Trophoblast cell (in vitro differentiated cells and primary cell): ENCODE data around the gene REX1BD.

Experiments used
- DNase-seq, 2 donors: peaks; one replicate each; pipeline ENCODE4 v3.0.0-alpha.2; 2016
- H2AFZ ChIP-seq: 2 replicates; pipeline ENCODE4 v1.6.1; 2013; ENCODE audit warnings: low read length, moderate library complexity, mild to moderate bottlenecking; ENCODE audit not compliant: insufficient read depth, poor library complexity
- H2AK5ac ChIP-seq: 2 replicates; pipeline ENCODE4 v1.6.1; 2013; ENCODE audit warnings: mild to moderate bottlenecking, low read length
- H2BK120ac ChIP-seq: 2 replicates; pipeline ENCODE4 v1.6.1; 2013; ENCODE audit warnings: low read length, mild to moderate bottlenecking, moderate library complexity; ENCODE audit not compliant: insufficient read depth, poor library complexity
- H2BK12ac ChIP-seq: 2 replicates; pipeline ENCODE4 v1.6.1; 2013; ENCODE audit warnings: mild to moderate bottlenecking, low read length, moderate library complexity
- H2BK5ac ChIP-seq: 2 replicates; pipeline ENCODE4 v1.6.1; 2013; ENCODE audit warnings: low read length, low read depth, moderate library complexity, mild to moderate bottlenecking; ENCODE audit not compliant: poor library complexity
- H3K14ac ChIP-seq: 2 replicates; pipeline ENCODE4 v1.6.1; 2013; ENCODE audit warnings: mild to moderate bottlenecking, low read length
- H3K18ac ChIP-seq: 2 replicates; pipeline ENCODE4 v1.6.1; 2013; ENCODE audit warnings: mild to moderate bottlenecking, low read length
- H3K23ac ChIP-seq: 2 replicates; pipeline ENCODE4 v1.6.1; 2013; ENCODE audit warnings: low read length
- H3K27ac ChIP-seq: 2 replicates; pipeline ENCODE4 v1.5.1; 2013; ENCODE audit warnings: low read depth, mild to moderate bottlenecking, inconsistent platforms, low read length, moderate library complexity
- H3K27me3 ChIP-seq: 2 replicates; pipeline ENCODE4 v1.6.1; 2013; ENCODE audit warnings: inconsistent platforms, mild to moderate bottlenecking, low read length, moderate library complexity; ENCODE audit not compliant: insufficient read depth
- H3K36me3 ChIP-seq, 2 experiments: 1 replicate in 1 of 2; 2 replicates in 1 of 2; pipeline ENCODE4 v1.6.1; 2013; ENCODE audit warnings: low read length in 2 of 2, mild to moderate bottlenecking in 2 of 2, moderate library complexity in 1 of 2; ENCODE audit not compliant: insufficient read depth in 2 of 2, control insufficient read depth in 1 of 2
- H3K4ac ChIP-seq: 2 replicates; pipeline ENCODE4 v1.6.1; 2013; ENCODE audit warnings: low read depth, mild to moderate bottlenecking, low read length, moderate library complexity
- H3K4me1 ChIP-seq, 2 experiments: 1 replicate in 1 of 2; 2 replicates in 1 of 2; pipeline ENCODE4 v1.6.1; 2013; ENCODE audit warnings: low read length in 2 of 2, mild to moderate bottlenecking in 2 of 2, moderate library complexity in 1 of 2; ENCODE audit not compliant: insufficient read depth in 2 of 2, control insufficient read depth in 1 of 2
- H3K4me2 ChIP-seq: 2 replicates; pipeline ENCODE4 v1.6.1; 2013; ENCODE audit warnings: inconsistent platforms, mild to moderate bottlenecking, low read length, moderate library complexity
- H3K4me3 ChIP-seq: 2 replicates; pipeline ENCODE4 v1.5.1; 2013; ENCODE audit warnings: mild to moderate bottlenecking, low read depth, low read length, inconsistent platforms
- H3K79me1 ChIP-seq: one replicate; pipeline ENCODE4 v1.6.1; 2013; ENCODE audit warnings: low read length
- H3K79me2 ChIP-seq: 2 replicates; pipeline ENCODE4 v1.6.1; 2013; ENCODE audit warnings: low read length, mild to moderate bottlenecking; ENCODE audit not compliant: control insufficient read depth, insufficient read depth, poor library complexity
- H3K9ac ChIP-seq: 2 replicates; pipeline ENCODE4 v1.6.1; 2013; ENCODE audit warnings: mild to moderate bottlenecking, low read length
- H3K9me3 ChIP-seq: 2 replicates; pipeline ENCODE4 v1.6.1; 2013; ENCODE audit warnings: low read depth, mild to moderate bottlenecking, control low read depth, inconsistent platforms, low read length; ENCODE audit not compliant: insufficient read depth
- H4K12ac ChIP-seq: 2 replicates; pipeline ENCODE4 v1.6.1; 2013; ENCODE audit warnings: low read depth, mild to moderate bottlenecking, low read length, moderate library complexity
- H4K8ac ChIP-seq: 2 replicates; pipeline ENCODE4 v1.6.1; 2013; ENCODE audit warnings: low read depth, mild to moderate bottlenecking, low read length, moderate library complexity
- H4K91ac ChIP-seq: one replicate; pipeline ENCODE4 v1.6.1; 2013; ENCODE audit warnings: low read depth, mild to moderate bottlenecking, low read length, moderate library complexity
- WGBS: extraction: QIAGEN DNeasy Blood & Tissue Kit; methylation state at CpG from one replicate; pipeline ENCODE4 v1.1.7; 2013; ENCODE audit warnings: missing lambda C conversion rate; ENCODE audit not compliant: insufficient read length, insufficient coverage; ENCODE audit errors: extremely low coverage; 5-methylcytosine and 5-hydroxymethylcytosine counted together

REX1BD gene

DNA sequence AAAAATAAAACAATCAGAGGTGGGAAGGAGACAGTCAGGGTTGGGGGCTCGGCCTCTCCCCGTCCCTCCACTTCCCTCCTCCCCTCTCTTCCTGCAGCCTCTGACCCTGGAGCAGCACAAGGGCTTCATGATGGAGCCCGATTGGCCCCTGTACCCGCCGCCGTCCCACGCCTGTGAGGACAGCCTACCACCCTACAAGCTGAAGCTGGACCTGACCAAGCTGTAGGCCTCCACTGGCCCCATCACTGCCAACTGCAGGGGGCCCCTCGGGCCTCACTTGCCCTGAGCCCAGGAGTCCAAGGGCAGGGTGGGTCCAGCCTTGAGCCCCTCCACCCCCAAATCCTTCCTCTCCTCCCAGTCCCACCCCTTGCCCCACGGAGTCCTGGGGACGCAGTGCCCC lies 31.7 kb downstream of the REX1BD start:
- Histone ChIP-seq H3K18ac (no peak overlapping the region), H3K23ac (no peak overlapping the region), H3K79me2 (no peaks in the 10 kb centered on the region), H3K9ac (no peak overlapping the region), H2BK12ac (no peak overlapping the region), H2AFZ (no peak overlapping the region), H4K91ac (no peak overlapping the region), H4K12ac (no peak overlapping the region), H2AK5ac (no peak overlapping the region), H3K79me1 (no peaks in the 10 kb centered on the region), H3K4ac (no peak overlapping the region), H2BK5ac (no peak overlapping the region), H3K36me3 (no peaks in the 10 kb centered on the region), H3K14ac (no peak overlapping the region), H3K4me1 (no peaks in the 10 kb centered on the region), H2BK120ac (no peak overlapping the region), H3K4me2 (no peak overlapping the region), H3K9me3 (peaks cover 4% of the 10 kb centered on the region), H3K4me3 (no peak overlapping the region), H3K27ac (no peak overlapping the region), H4K8ac (no peak overlapping the region), H3K27me3 (peaks cover 6% of the 10 kb centered on the region)
- WGBS: no CpG with 5 or more reads among the region's 10 CpGs
- no peak for DNase-seq

DNA sequence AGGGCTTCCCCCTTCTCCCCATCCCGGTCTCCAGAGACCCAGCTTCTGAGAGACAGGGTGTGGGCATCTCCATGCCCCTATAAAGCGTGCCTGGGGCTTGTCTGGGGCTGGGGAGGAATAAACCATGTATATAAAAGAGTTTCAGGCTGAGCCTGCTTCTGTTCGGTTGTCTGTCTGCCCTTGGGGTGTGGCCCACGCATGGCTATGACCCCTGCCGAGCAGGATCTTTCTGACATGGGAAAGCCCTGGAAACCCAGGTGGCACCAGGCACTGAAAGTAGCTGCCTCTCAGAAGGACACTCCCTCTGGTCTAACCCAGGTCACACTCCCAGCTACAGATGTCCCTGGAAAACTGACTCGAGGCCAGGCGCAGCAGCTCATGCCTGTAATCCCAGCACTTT lies 32.3 kb downstream of the REX1BD start:
- Histone ChIP-seq H3K18ac (no peak overlapping the region), H3K4me2 (no peak overlapping the region), H2AFZ (no peak overlapping the region), H3K79me1 (no peaks in the 10 kb centered on the region), H2BK5ac (no peak overlapping the region), H4K8ac (no peak overlapping the region), H3K27me3 (peaks cover 3% of the 10 kb centered on the region), H2BK12ac (no peak overlapping the region), H3K4me1 (no peaks in the 10 kb centered on the region), H3K9ac (no peak overlapping the region), H4K12ac (no peak overlapping the region), H3K27ac (no peak overlapping the region), H4K91ac (no peak overlapping the region), H3K4me3 (no peak overlapping the region), H3K9me3 (peaks cover 4% of the 10 kb centered on the region), H2AK5ac (no peak overlapping the region), H3K14ac (no peak overlapping the region), H3K79me2 (no peaks in the 10 kb centered on the region), H3K4ac (no peak overlapping the region), H2BK120ac (no peak overlapping the region), H3K36me3 (no peaks in the 10 kb centered on the region), H3K23ac (no peak overlapping the region)
- DNase-seq: no peak
- no CpG with 5 or more reads among the region's 7 CpGs for WGBS

DNA sequence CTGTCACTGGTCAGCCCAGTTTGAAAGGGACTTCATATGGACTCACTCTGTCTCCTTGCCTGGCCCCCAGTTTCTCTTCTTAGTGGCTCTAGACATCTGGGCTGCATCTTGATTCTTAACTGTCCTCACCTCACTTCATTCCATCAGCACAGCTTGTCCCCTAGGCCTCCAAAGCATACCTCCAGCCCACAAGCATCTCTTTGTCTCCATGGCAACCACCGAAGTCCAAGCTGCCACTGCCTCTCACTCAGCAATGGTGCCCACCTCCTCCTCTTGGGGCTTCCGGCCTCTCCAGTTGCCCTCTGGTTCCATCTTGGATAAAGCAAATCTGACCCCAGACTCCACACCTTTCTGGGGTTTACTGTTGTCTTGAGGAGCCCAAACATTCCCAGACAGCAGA lies 38.3 kb downstream of the REX1BD start:
- no peak overlapping the region for H3K23ac ChIP-seq
- H3K27me3 ChIP-seq: peaks cover 3% of the 10 kb centered on the region
- no peak overlapping the region for H3K18ac ChIP-seq
- no peaks in the 10 kb centered on the region for H3K79me2 ChIP-seq
- H4K91ac ChIP-seq: no peak overlapping the region
- no peak overlapping the region for H3K27ac ChIP-seq
- H2AK5ac ChIP-seq: no peak overlapping the region
- H4K8ac ChIP-seq: no peak overlapping the region
- no peak overlapping the region for H2BK12ac ChIP-seq
- no peak overlapping the region for H2BK5ac ChIP-seq
- peaks cover 7% of the 10 kb centered on the region for H3K9me3 ChIP-seq
- WGBS: no CpG with 5 or more reads among the region's 2 CpGs
- no peak overlapping the region for H2BK120ac ChIP-seq
- no peaks in the 10 kb centered on the region for H3K4me1 ChIP-seq
- H3K14ac ChIP-seq: no peak overlapping the region
- H3K9ac ChIP-seq: no peak overlapping the region
- no peak overlapping the region for H3K4ac ChIP-seq
- DNase-seq: no peak
- no peak overlapping the region for H3K4me3 ChIP-seq
- H2AFZ ChIP-seq: no peak overlapping the region
- H3K36me3 ChIP-seq: no peaks in the 10 kb centered on the region
- H3K79me1 ChIP-seq: no peaks in the 10 kb centered on the region
- no peak overlapping the region for H3K4me2 ChIP-seq
- no peak overlapping the region for H4K12ac ChIP-seq

DNA sequence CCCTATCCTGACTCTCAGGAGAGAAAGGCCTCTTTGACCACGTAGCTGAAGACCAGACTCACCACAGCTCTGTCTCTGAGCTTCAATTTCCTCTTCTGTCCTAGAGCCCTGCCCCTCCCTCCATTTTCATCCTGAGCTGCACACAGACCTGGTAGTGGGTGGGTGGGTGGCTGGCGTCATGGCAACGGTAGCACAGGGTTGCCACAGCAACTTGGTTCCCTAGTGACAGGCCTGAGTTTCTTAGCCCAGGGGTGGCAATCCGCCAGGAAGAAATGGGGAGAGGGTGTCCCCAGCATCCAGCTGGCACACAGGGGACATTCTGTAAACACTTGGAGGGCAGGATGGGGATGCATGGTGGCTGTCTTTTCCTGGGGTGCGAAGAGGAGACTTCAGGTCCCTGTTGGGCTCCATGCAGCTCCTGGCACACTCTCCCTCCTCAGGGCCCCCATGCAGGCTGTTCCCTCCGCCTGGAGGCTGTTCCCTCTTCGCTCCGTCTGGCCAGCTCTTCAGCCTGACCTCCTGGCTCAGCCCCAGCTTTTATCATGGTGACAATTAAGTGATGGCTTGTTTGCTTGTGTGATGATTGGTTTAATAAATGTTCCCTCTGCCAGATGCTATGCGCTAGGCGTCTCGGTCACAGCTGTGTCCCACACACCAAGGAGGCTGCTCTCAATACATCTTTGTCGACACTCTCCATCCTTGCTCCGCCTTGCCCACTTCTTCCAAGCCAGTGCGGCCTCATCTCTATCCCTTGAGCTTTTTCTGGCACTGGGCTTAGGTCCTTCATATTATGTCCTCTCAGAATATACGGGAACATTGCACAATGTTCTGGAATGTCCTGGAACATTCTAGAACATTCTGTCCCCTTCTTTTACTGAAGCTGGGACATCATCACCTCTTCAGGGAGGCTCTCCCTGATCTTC lies 40.8 kb downstream of the REX1BD start:
- no peak overlapping the region for H4K12ac ChIP-seq
- H3K27me3 ChIP-seq: no peaks in the 10 kb centered on the region
- H3K23ac ChIP-seq: no peak overlapping the region
- no peak overlapping the region for H4K8ac ChIP-seq
- no peaks in the 10 kb centered on the region for H3K79me2 ChIP-seq
- no peak overlapping the region for H3K4me3 ChIP-seq
- H4K91ac ChIP-seq: no peak overlapping the region
- H2BK120ac ChIP-seq: no peak overlapping the region
- no peak overlapping the region for H3K4me2 ChIP-seq
- no peak overlapping the region for H2BK12ac ChIP-seq
- no peak for DNase-seq
- H3K36me3 ChIP-seq: no peaks in the 10 kb centered on the region
- H3K4me1 ChIP-seq: no peaks in the 10 kb centered on the region
- no peak overlapping the region for H2AFZ ChIP-seq
- no peak overlapping the region for H2AK5ac ChIP-seq
- H3K9me3 ChIP-seq: peaks cover 3% of the 10 kb centered on the region
- H3K79me1 ChIP-seq: no peaks in the 10 kb centered on the region
- H3K14ac ChIP-seq: no peak overlapping the region
- no peak overlapping the region for H3K9ac ChIP-seq
- H3K18ac ChIP-seq: no peak overlapping the region
- H2BK5ac ChIP-seq: no peak overlapping the region
- no CpG with 5 or more reads among the region's 15 CpGs for WGBS
- no peak overlapping the region for H3K4ac ChIP-seq
- no peak overlapping the region for H3K27ac ChIP-seq
